Gastrocnemius medialis (tissue), 4 donors: ENCODE data around the gene CCSER1. TPM values are rescaled to one million over a fixed set of nuclear protein-coding genes. Genes with fewer than 3 reads are reported as not detected.

Experiments used
- ATAC-seq, 2 donors: fragments of 150-250 bp; one replicate each; pipeline ENCODE4 v1.9.1; 2016
- DNase-seq, 2 donors: peaks; one replicate each; pipeline ENCODE4 v3.0.0-alpha.2; 2019
- H3K27ac ChIP-seq, 4 donors: fragments of 200-600 bp; sonication (generic); 1 replicate in 1 of 4; 2 replicates in 3 of 4; pipeline ENCODE4 v1.5.1; 2016 to 2018; ENCODE audit warnings: mild to moderate bottlenecking in 2 of 4, moderate library complexity in 1 of 4
- H3K27me3 ChIP-seq, 3 donors: fragments of 200-600 bp; sonication (generic) in 2 of 3; 1 replicate in 1 of 3; 2 replicates in 2 of 3; pipeline versions ENCODE4 v1.5.1 to v1.6.0; 2016 to 2019; ENCODE audit warnings: mild to moderate bottlenecking in 1 of 3, moderate library complexity in 1 of 3
- H3K36me3 ChIP-seq, 2 donors: fragments of 200-600 bp; sonication (generic) in 1 of 2; one replicate each; pipeline ENCODE4 v1.5.1; 2017 to 2018
- H3K4me1 ChIP-seq, 2 donors: fragments of 200-600 bp; sonication (generic) in 1 of 2; one replicate each; pipeline ENCODE4 v1.5.1; 2016 to 2017; ENCODE audit warnings: mild to moderate bottlenecking in 2 of 2
- H3K4me3 ChIP-seq, 4 donors: fragments of 200-600 bp; sonication (generic) in 3 of 4; 1 replicate in 1 of 4; 2 replicates in 3 of 4; pipeline ENCODE4 v1.5.1; 2016 to 2019; ENCODE audit warnings: mild to moderate bottlenecking in 2 of 4
- H3K9me3 ChIP-seq, 3 donors: fragments of 200-600 bp; sonication (generic) in 2 of 3; 1 replicate in 1 of 3; 2 replicates in 2 of 3; pipeline ENCODE4 v1.5.1; 2016 to 2019
- POLR2A ChIP-seq, 2 donors: fragments of 450-650 bp; IDR thresholded peaks; one replicate each; pipeline ENCODE4 v1.6.1; 2017; ENCODE audit warnings: antibody characterized with exemption in 2 of 2, mild to moderate bottlenecking in 2 of 2, moderate library complexity in 2 of 2
- in situ Hi-C, 4 donors: fragments of 200-750 bp; cut with MboI; loops; one replicate each; pipeline versions ENCODE4 v1.15.0 to v1.8.0; 2017; ENCODE audit warnings: low sequenced_read_pairs in 4 of 4
- intact Hi-C: fragments of 100-400 bp; cut with DNase I; formaldehyde crosslinking; loops from one replicate; pipeline ENCODE4 v1.15.1; 2023; ENCODE audit warnings: low total_unique reads
- total RNA-seq, 4 donors: library from RNA; depleted of rRNA; stranded (reverse); fragments of >200 nt; gene quantifications; one replicate each; pipeline versions ENCODE4 v1.1.0 to v1.2.3, GENCODE V29; 2016
- TF ChIP-seq, protein P1 (sequence below), 5 experiments: fragments of 450-650 bp in 3 of 5; fragments of 200-600 bp in 2 of 5; sonication (generic) in 2 of 5; IDR thresholded peaks in 4 of 5; conservative IDR thresholded peaks in 1 of 5; 1 replicate in 4 of 5; 2 replicates in 1 of 5; pipeline ENCODE4 v1.5.1; 2016 to 2019; ENCODE audit warnings: antibody characterized with exemption in 5 of 5, mild to moderate bottlenecking in 3 of 5, moderate library complexity in 3 of 5

The CCSER1 gene
- total RNA-seq, 4 donors from 2014 or later, result 0.39 to 0.83 (median 0.63) TPM

DNA sequence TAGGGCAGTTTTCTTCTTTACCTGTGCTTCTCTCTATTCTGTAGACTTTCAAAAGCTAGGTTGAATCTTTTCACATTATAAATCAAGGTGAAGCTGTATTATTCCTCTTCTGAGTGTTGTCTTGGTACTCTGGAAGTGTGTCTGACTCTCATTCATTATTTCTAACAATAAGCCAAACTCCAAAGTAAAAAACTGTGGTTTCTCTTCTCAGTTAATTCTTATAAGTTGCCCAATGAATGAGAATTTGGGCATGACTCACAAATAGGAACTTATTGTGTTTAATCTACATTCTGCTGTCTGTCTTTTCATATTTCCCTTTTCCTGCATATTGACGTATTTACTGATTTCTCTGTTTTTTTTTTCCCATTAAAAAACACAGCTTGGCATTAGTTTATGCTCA lies 714.5 kb downstream of the CCSER1 start:
- Histone ChIP-seq H3K27ac (no peak overlapping the region), H3K36me3 (no peaks in the 10 kb centered on the region), H3K27me3 (no peaks in the 10 kb centered on the region), H3K4me1 (no peaks in the 10 kb centered on the region), H3K9me3 (no peaks in the 10 kb centered on the region), H3K4me3 (no peak overlapping the region)
- intact Hi-C loops, result no loop called here
- no peak for ATAC-seq
- in situ Hi-C loops, result no loop called here
- no peak for DNase-seq
- TF ChIP-seq POLR2A (IDR thresholded peaks at IDR 0.05), result no peak
- TF ChIP-seq, protein P1, sequence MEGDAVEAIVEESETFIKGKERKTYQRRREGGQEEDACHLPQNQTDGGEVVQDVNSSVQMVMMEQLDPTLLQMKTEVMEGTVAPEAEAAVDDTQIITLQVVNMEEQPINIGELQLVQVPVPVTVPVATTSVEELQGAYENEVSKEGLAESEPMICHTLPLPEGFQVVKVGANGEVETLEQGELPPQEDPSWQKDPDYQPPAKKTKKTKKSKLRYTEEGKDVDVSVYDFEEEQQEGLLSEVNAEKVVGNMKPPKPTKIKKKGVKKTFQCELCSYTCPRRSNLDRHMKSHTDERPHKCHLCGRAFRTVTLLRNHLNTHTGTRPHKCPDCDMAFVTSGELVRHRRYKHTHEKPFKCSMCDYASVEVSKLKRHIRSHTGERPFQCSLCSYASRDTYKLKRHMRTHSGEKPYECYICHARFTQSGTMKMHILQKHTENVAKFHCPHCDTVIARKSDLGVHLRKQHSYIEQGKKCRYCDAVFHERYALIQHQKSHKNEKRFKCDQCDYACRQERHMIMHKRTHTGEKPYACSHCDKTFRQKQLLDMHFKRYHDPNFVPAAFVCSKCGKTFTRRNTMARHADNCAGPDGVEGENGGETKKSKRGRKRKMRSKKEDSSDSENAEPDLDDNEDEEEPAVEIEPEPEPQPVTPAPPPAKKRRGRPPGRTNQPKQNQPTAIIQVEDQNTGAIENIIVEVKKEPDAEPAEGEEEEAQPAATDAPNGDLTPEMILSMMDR (IDR thresholded peaks at IDR 0.05 in 4 of 5, conservative IDR thresholded peaks at IDR 0.05 in 1 of 5), result no peak

- ATAC-seq (no peak), DNase-seq (no peak)
- TF ChIP-seq, protein P1 (IDR thresholded peaks at IDR 0.05 in 4 of 5, conservative IDR thresholded peaks at IDR 0.05 in 1 of 5), result no peak
- TF ChIP-seq POLR2A (IDR thresholded peaks at IDR 0.05), result no peak
- no peak overlapping the region for H3K27ac ChIP-seq
- H3K27me3 ChIP-seq, result no peaks in the 10 kb centered on the region
- intact Hi-C loops (no loop called here), in situ Hi-C loops (no loop called here)
- H3K4me1 ChIP-seq, result no peaks in the 10 kb centered on the region
- no peaks in the 10 kb centered on the region for H3K9me3 ChIP-seq
- no peaks in the 10 kb centered on the region for H3K36me3 ChIP-seq
- H3K4me3 ChIP-seq, result no peak overlapping the region
These were observed 715.8 kb downstream of the CCSER1 start for GRCh38 chr4:90842960-90843359.

- TF ChIP-seq, protein P1 (IDR thresholded peaks at IDR 0.05 in 4 of 5, conservative IDR thresholded peaks at IDR 0.05 in 1 of 5), result no peak
- TF ChIP-seq POLR2A (IDR thresholded peaks at IDR 0.05), result no peak
- Histone ChIP-seq H3K4me1 (no peaks in the 10 kb centered on the region), H3K27ac (no peak overlapping the region), H3K9me3 (no peaks in the 10 kb centered on the region), H3K36me3 (no peaks in the 10 kb centered on the region), H3K27me3 (no peaks in the 10 kb centered on the region), H3K4me3 (no peak overlapping the region)
- ATAC-seq (no peak), DNase-seq (no peak)
- in situ Hi-C loops, result no loop called here
- intact Hi-C loops, result no loop called here
These were observed 717.0 kb downstream of the CCSER1 start for GRCh38 chr4:90844241-90844640.

DNA sequence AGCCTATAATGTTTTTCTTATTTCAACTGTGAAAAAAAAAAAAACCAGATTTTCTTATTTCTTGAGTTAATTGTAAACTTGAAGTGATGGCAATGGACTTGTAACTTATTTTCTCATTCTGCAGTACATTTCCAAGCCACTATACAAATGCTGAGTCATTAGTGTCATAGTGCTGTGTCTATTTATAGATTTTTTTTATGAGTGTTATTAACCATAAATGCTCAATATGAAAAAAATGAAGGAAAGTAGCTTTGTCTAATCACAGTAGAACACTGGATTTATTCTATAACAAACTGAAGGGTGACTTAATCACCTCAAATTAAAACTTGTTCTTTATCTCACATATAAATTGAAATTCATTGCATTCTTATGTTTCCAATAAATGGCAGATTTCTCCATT lies 718.6 kb downstream of the CCSER1 start:
- ATAC-seq (no peak), DNase-seq (no peak)
- TF ChIP-seq, protein P1 (IDR thresholded peaks at IDR 0.05 in 4 of 5, conservative IDR thresholded peaks at IDR 0.05 in 1 of 5), result no peak
- no peak for TF ChIP-seq POLR2A (IDR thresholded peaks at IDR 0.05)
- no peaks in the 10 kb centered on the region for H3K4me1 ChIP-seq
- no peaks in the 10 kb centered on the region for H3K27me3 ChIP-seq
- in situ Hi-C loops, result no loop called here
- no peak overlapping the region for H3K4me3 ChIP-seq
- H3K9me3 ChIP-seq, result no peaks in the 10 kb centered on the region
- H3K27ac ChIP-seq, result no peak overlapping the region
- intact Hi-C loops, result no loop called here
- H3K36me3 ChIP-seq, result no peaks in the 10 kb centered on the region

DNA sequence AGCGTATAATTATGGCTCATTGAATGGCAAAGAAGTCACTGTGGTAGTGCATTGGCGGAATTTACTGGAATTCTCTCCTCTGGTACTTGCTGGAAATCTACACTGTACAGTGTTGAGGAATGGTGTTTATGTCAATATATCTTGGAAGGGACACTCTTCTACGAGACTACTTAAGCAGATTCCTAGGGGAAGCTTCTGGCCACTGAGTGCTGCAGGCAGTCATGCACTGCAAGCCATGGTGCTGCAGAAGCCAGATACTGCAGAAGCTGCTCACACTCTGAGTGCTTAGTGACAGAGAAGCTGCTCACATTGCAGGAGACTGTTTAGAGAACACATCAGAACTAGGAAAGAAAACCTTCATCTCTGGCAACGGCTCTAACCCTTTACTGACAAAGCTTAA lies 725.0 kb downstream of the CCSER1 start:
- intact Hi-C loops, result no loop called here
- H3K4me3 ChIP-seq, result no peak overlapping the region
- H3K4me1 ChIP-seq, result no peaks in the 10 kb centered on the region
- in situ Hi-C loops, result no loop called here
- no peaks in the 10 kb centered on the region for H3K36me3 ChIP-seq
- H3K9me3 ChIP-seq, result no peaks in the 10 kb centered on the region
- DNase-seq, result no peak
- no peak overlapping the region for H3K27ac ChIP-seq
- ATAC-seq, result no peak
- TF ChIP-seq POLR2A (IDR thresholded peaks at IDR 0.05), result no peak
- TF ChIP-seq, protein P1 (IDR thresholded peaks at IDR 0.05 in 4 of 5, conservative IDR thresholded peaks at IDR 0.05 in 1 of 5), result no peak
- no peaks in the 10 kb centered on the region for H3K27me3 ChIP-seq
